Endothelial cell of umbilical vein (primary cell): ENCODE data around the gene CLEC18A. TPM values are rescaled to one million over a fixed set of nuclear protein-coding genes. Genes with fewer than 3 reads are reported as not detected.

Experiments used
- BruUV-seq: library from RNA; stranded (reverse); fragments of 400-500 nt; replicated peaks from 2 replicates; lab custom pipeline; 2021; lab: Mats Ljungman, UMichigan
- CTCF ChIA-PET: fragments of 300-600, 350-600 bp; sonication (Branson Sonifier 250); formaldehyde crosslinking; loops from one replicate; lab custom pipeline; 2021; ENCODE audit warnings: antibody characterized with exemption, inconsistent platforms; lab: Charles Lee
- POLR2A ChIA-PET: fragments of 300-600, 350-600 bp; sonication (Branson Sonifier 250); formaldehyde crosslinking; loops from one replicate; lab custom pipeline; 2021; ENCODE audit warnings: antibody characterized with exemption, inconsistent platforms; lab: Charles Lee
- DNase-seq: peaks from one replicate; pipeline ENCODE4 v3.0.0-alpha.2; 2011; ENCODE audit warnings: low read depth, low spot score
- FAIRE-seq: peaks from 2 replicates; lab custom pipeline; 2011; peaks lifted over from hg19 to GRCh38; lab: Jason Lieb, UNC
- H2AFZ ChIP-seq: 2 replicates; pipeline ENCODE4 v1.6.0; 2012; ENCODE audit warnings: low read depth, low read length, control low read depth, inconsistent platforms
- H3K27ac ChIP-seq: 2 replicates; pipeline ENCODE4 v1.5.1; 2011; ENCODE audit warnings: low read depth, mild to moderate bottlenecking, control low read depth, low read length, moderate library complexity; ENCODE audit not compliant: insufficient read depth
- H3K27me3 ChIP-seq, 2 experiments: 2 replicates each; pipeline versions ENCODE4 v1.6.0 to v1.6.1; 2011; ENCODE audit warnings: low read length in 2 of 2, mixed read lengths in 1 of 2; ENCODE audit not compliant: control insufficient read depth in 2 of 2, insufficient read depth in 2 of 2
- H3K36me3 ChIP-seq, 2 experiments: 2 replicates in 1 of 2; 3 replicates in 1 of 2; pipeline ENCODE4 v1.5.1; 2011; ENCODE audit warnings: low read length in 2 of 2, mild to moderate bottlenecking in 1 of 2, moderate library complexity in 1 of 2; ENCODE audit not compliant: control insufficient read depth in 2 of 2, insufficient read depth in 2 of 2; ENCODE audit errors: extremely low read depth in 1 of 2
- H3K4me1 ChIP-seq: 3 replicates; pipeline ENCODE4 v1.5.1; 2011; ENCODE audit warnings: mild to moderate bottlenecking, low read length; ENCODE audit not compliant: control insufficient read depth, insufficient read depth; ENCODE audit errors: extremely low read depth
- H3K4me2 ChIP-seq: 2 replicates; pipeline ENCODE4 v1.6.1; 2011; ENCODE audit warnings: low read length, control low read depth, mixed read lengths; ENCODE audit not compliant: insufficient read depth
- H3K4me3 ChIP-seq, 3 experiments: fragments of 200-600 bp in 1 of 3; sonication (generic), shearing (Covaris generic) in 1 of 3; replicated peaks in 1 of 3; 2 replicates each; pipeline ENCODE4 v1.5.1; 2011 to 2016; ENCODE audit warnings: control low read depth in 3 of 3, low read length in 3 of 3, mild to moderate bottlenecking in 2 of 3, inconsistent platforms in 1 of 3, low read depth in 1 of 3, moderate library complexity in 1 of 3; ENCODE audit not compliant: insufficient read depth in 1 of 3
- H3K79me2 ChIP-seq: 2 replicates; pipeline ENCODE4 v1.6.0; 2012; ENCODE audit warnings: low read length, inconsistent platforms; ENCODE audit not compliant: control insufficient read depth, insufficient read depth
- H3K9ac ChIP-seq: replicated peaks from 2 replicates; pipeline ENCODE3; 2011; ENCODE audit warnings: low read length, control low read depth; ENCODE audit not compliant: insufficient read depth; ENCODE audit errors: extremely low read depth
- H3K9me1 ChIP-seq: replicated peaks from 3 replicates; pipeline ENCODE4 v1.6.0; 2011; ENCODE audit warnings: mild to moderate bottlenecking, low read length; ENCODE audit not compliant: control insufficient read depth, insufficient read depth; ENCODE audit errors: extremely low read depth
- H3K9me3 ChIP-seq: replicated peaks from 2 replicates; pipeline ENCODE4 v1.5.1; 2012; ENCODE audit warnings: low read length, inconsistent platforms; ENCODE audit not compliant: control insufficient read depth, insufficient read depth
- H4K20me1 ChIP-seq: replicated peaks from 2 replicates; pipeline ENCODE3; 2011; ENCODE audit warnings: mild to moderate bottlenecking, low read length; ENCODE audit not compliant: control insufficient read depth, insufficient read depth; ENCODE audit errors: extremely low read depth
- EZH2 ChIP-seq: IDR thresholded peaks from 2 replicates; pipeline ENCODE4 v1.6.1; 2012; ENCODE audit warnings: borderline replicate concordance, low read depth, mild to moderate bottlenecking, moderate library complexity, low read length, inconsistent platforms; ENCODE audit not compliant: severe bottlenecking
- FOS ChIP-seq: IDR thresholded peaks from 2 replicates; pipeline ENCODE4 v1.6.1; 2011; ENCODE audit warnings: mild to moderate bottlenecking, low read length, moderate library complexity, borderline replicate concordance; ENCODE audit not compliant: insufficient read depth
- GATA2 ChIP-seq: IDR thresholded peaks from 2 replicates; pipeline ENCODE4 v1.7.0; 2011; ENCODE audit warnings: low read depth, mild to moderate bottlenecking, moderate library complexity, mixed read lengths, low read length; ENCODE audit not compliant: insufficient read length, insufficient read depth
- MAX ChIP-seq: IDR thresholded peaks from 2 replicates; pipeline ENCODE4 v1.6.1; 2011; ENCODE audit not compliant: insufficient read depth, insufficient read length
- MYC ChIP-seq: IDR thresholded peaks from one replicate; pipeline ENCODE4 v1.6.1; 2011; ENCODE audit warnings: mild to moderate bottlenecking, low read depth, low read length
- POLR2A ChIP-seq: IDR thresholded peaks from 2 replicates; pipeline ENCODE4 v1.6.1; 2012; ENCODE audit warnings: low read depth, mild to moderate bottlenecking, control low read depth, low read length
- POLR2AphosphoS5 ChIP-seq: IDR thresholded peaks from 2 replicates; pipeline ENCODE4 v1.6.1; 2012; ENCODE audit warnings: low read depth, mild to moderate bottlenecking, control low read depth, low read length, moderate library complexity; ENCODE audit not compliant: insufficient read depth
- dilution Hi-C: fragments of 300-500 bp; cut with MboI; formaldehyde crosslinking; loops from one replicate; pipeline ENCODE4 v1.15.0; 2019; ENCODE audit warnings: low sequenced_read_pairs; ENCODE audit not compliant: extremely low pct_ligation_motif_present
- intact Hi-C: fragments of 100-400 bp; cut with micrococcal nuclease; formaldehyde crosslinking; loops from one replicate; pipeline ENCODE4 v1.10.0; 2022
- polyA plus RNA-seq, 4 experiments: library from polyadenylated mRNA; depleted of rRNA in 3 of 4; stranded (reverse) in 3 of 4; unstranded in 1 of 4; fragments of >200 nt; gene quantifications; 2 replicates each; pipeline versions ENCODE4 v1.2.1 to v1.2.3, GENCODE V29; 2011 to 2012; ENCODE audit warnings: missing spikeins in 1 of 4
- total RNA-seq: library from RNA; stranded (reverse); gene quantifications from 2 replicates; pipeline ENCODE4 v1.2.3, GENCODE V29; 2021
- TF ChIP-seq, protein P1 (sequence below), 2 donors: IDR thresholded peaks; 1 replicate in 1 of 2; 2 replicates in 1 of 2; pipeline ENCODE4 v1.5.1; 2011; ENCODE audit warnings: low read length in 2 of 2, mild to moderate bottlenecking in 2 of 2, moderate library complexity in 2 of 2, control low read depth in 1 of 2, inconsistent platforms in 1 of 2, low read depth in 1 of 2; ENCODE audit not compliant: insufficient read depth in 1 of 2; ENCODE audit errors: extremely low read depth in 1 of 2

Gene CLEC18A
- total and polyA plus RNA-seq, 2 donors (not counting 3 experiments of a cell fraction or from before 2014, with no cell fraction given): 0.35 to 0.51 TPM

- Histone ChIP-seq H3K9me1 (no peaks in the 10 kb centered on the region), H3K4me3 (no peak overlapping the region), H3K9ac (no peak overlapping the region), H3K27me3 (no peaks in the 10 kb centered on the region), H3K4me2 (no peak overlapping the region), H3K27ac (no peak overlapping the region), H2AFZ (no peak overlapping the region), H3K9me3 (no peaks in the 10 kb centered on the region), H3K4me1 (no peaks in the 10 kb centered on the region), H4K20me1 (no peaks in the 10 kb centered on the region), H3K36me3 (peaks cover 4 to 18% of the 10 kb centered on the region in 2 experiments), H3K79me2 (no peaks in the 10 kb centered on the region)
- ChIA-PET CTCF (interaction anchor here (1.5 kb wide), 1 partner anchor 11 kb away, joined by 6 read pairs; no protein-coding TSS in a partner anchor), POLR2A (no interaction called here)
- no peak for DNase-seq
- TSS peak; percentile 51 for BruUV-seq
- dilution Hi-C loops: no loop called here
- intact Hi-C loops: no loop called here
- TF ChIP-seq FOS (no peak), MAX (no peak), GATA2 (no peak), MYC (no peak), EZH2 (no peak), POLR2A (no peak), POLR2AphosphoS5 (no peak)
- TF ChIP-seq, protein P1, sequence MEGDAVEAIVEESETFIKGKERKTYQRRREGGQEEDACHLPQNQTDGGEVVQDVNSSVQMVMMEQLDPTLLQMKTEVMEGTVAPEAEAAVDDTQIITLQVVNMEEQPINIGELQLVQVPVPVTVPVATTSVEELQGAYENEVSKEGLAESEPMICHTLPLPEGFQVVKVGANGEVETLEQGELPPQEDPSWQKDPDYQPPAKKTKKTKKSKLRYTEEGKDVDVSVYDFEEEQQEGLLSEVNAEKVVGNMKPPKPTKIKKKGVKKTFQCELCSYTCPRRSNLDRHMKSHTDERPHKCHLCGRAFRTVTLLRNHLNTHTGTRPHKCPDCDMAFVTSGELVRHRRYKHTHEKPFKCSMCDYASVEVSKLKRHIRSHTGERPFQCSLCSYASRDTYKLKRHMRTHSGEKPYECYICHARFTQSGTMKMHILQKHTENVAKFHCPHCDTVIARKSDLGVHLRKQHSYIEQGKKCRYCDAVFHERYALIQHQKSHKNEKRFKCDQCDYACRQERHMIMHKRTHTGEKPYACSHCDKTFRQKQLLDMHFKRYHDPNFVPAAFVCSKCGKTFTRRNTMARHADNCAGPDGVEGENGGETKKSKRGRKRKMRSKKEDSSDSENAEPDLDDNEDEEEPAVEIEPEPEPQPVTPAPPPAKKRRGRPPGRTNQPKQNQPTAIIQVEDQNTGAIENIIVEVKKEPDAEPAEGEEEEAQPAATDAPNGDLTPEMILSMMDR (IDR thresholded peaks at IDR 0.05; ENCODE audit: extremely low read depth in 1 of 2, insufficient read depth in 1 of 2, low read depth in 1 of 2, low read length in 2 of 2): no peak
- no peak for FAIRE-seq
These were observed 9.7 kb upstream of the CLEC18A start for GRCh38 chr16:69941251-69942098.
